HG02973 (cell line): ENCODE data around the gene PCBP1.
"Not testable (repeated sequence)": the region's sequence is repeated elsewhere in the genome, so short reads cannot be mapped to it uniquely, and the experiment has no call there.

ENCODE experiments used
- ATAC-seq: cut with Tn5 transposase; IDR thresholded peaks from one replicate; pipeline ENCODE4 v1.9.1; 2021; ENCODE audit warnings: moderate library complexity; ENCODE audit not compliant: unreplicated experiment

The PCBP1 gene

GRCh38 chr2:70080610-70081200 lies 6.6 kb upstream of the PCBP1 start:
- ATAC-seq: no peak

GRCh38 chr2:70081221-70081620 lies 6.1 kb upstream of the PCBP1 start:
- no peak for ATAC-seq

- peak; percentile 28 for ATAC-seq
These were observed 3.7 kb upstream of the PCBP1 start for GRCh38 chr2:70083344-70084156.

- ATAC-seq: no peak
These were observed 2.1 kb upstream of the PCBP1 start for GRCh38 chr2:70084973-70085710.

GRCh38 chr2:70085711-70086277 lies 1.5 kb upstream of the PCBP1 start:
- no peak for ATAC-seq

GRCh38 chr2:70086278-70086837 lies 919 bp upstream of the PCBP1 start:
- ATAC-seq: peak; percentile 28

GRCh38 chr2:70087702-70088597 lies 673 bp downstream of the PCBP1 start:
- ATAC-seq: no peak

GRCh38 chr2:70088598-70089219 lies 1.4 kb downstream of the PCBP1 start:
- ATAC-seq: no peak

GRCh38 chr2:70089220-70089982 lies 2.1 kb downstream of the PCBP1 start:
- ATAC-seq: no peak

- ATAC-seq: no peak
These were observed 2.8 kb downstream of the PCBP1 start for GRCh38 chr2:70089983-70090525.

GRCh38 chr2:70090706-70091334 lies 3.5 kb downstream of the PCBP1 start:
- no peak for ATAC-seq

- ATAC-seq: no peak
These were observed 4.1 kb downstream of the PCBP1 start for GRCh38 chr2:70091364-70091763.

GRCh38 chr2:70091816-70092215 lies 4.5 kb downstream of the PCBP1 start:
- ATAC-seq: no peak

GRCh38 chr2:70092576-70093243 lies 5.4 kb downstream of the PCBP1 start:
- ATAC-seq: not testable (repeated sequence)

- ATAC-seq: no peak
These were observed 7.1 kb downstream of the PCBP1 start for GRCh38 chr2:70094171-70094977.

- no peak for ATAC-seq
These were observed 7.9 kb downstream of the PCBP1 start for GRCh38 chr2:70094978-70095719.
